ENCODE results near the gene NARS2.

- TF ChIP-seq, protein P1, sequence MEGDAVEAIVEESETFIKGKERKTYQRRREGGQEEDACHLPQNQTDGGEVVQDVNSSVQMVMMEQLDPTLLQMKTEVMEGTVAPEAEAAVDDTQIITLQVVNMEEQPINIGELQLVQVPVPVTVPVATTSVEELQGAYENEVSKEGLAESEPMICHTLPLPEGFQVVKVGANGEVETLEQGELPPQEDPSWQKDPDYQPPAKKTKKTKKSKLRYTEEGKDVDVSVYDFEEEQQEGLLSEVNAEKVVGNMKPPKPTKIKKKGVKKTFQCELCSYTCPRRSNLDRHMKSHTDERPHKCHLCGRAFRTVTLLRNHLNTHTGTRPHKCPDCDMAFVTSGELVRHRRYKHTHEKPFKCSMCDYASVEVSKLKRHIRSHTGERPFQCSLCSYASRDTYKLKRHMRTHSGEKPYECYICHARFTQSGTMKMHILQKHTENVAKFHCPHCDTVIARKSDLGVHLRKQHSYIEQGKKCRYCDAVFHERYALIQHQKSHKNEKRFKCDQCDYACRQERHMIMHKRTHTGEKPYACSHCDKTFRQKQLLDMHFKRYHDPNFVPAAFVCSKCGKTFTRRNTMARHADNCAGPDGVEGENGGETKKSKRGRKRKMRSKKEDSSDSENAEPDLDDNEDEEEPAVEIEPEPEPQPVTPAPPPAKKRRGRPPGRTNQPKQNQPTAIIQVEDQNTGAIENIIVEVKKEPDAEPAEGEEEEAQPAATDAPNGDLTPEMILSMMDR (conservative IDR thresholded peaks at IDR 0.05 in 1 of 2, IDR thresholded peaks at IDR 0.05 in 1 of 2; ENCODE audit: low read depth in 1 of 2, low read length in 2 of 2): no peak
- no peak for TF ChIP-seq EZH2 (IDR thresholded peaks at IDR 0.05; ENCODE audit: low read length, missing control alignments)
Observed at GRCh38 chr11:78533399-78533798, 41.3 kb downstream of the NARS2 start.

Measured in fibroblast of lung (primary cell).